OCI-LY1 (cell line): ENCODE data around the gene SPATA12.

Source experiments
- EZH2 ChIP-seq: fragments of 200-600 bp; sonication (generic), shearing (Covaris generic); IDR thresholded peaks from 2 replicates; pipeline ENCODE4 v1.8.0; 2017; ENCODE audit warnings: borderline replicate concordance, mixed run types, mild to moderate bottlenecking, antibody characterized with exemption, low read length, moderate library complexity, mixed read lengths
- TF ChIP-seq, protein P1 (sequence below): fragments of 200-600 bp; sonication (generic), shearing (Covaris generic); IDR thresholded peaks from 2 replicates; pipeline ENCODE4 v1.5.1; 2017; ENCODE audit warnings: mild to moderate bottlenecking, antibody characterized with exemption, low read length, moderate library complexity, mixed read lengths

- TF ChIP-seq, protein P1, sequence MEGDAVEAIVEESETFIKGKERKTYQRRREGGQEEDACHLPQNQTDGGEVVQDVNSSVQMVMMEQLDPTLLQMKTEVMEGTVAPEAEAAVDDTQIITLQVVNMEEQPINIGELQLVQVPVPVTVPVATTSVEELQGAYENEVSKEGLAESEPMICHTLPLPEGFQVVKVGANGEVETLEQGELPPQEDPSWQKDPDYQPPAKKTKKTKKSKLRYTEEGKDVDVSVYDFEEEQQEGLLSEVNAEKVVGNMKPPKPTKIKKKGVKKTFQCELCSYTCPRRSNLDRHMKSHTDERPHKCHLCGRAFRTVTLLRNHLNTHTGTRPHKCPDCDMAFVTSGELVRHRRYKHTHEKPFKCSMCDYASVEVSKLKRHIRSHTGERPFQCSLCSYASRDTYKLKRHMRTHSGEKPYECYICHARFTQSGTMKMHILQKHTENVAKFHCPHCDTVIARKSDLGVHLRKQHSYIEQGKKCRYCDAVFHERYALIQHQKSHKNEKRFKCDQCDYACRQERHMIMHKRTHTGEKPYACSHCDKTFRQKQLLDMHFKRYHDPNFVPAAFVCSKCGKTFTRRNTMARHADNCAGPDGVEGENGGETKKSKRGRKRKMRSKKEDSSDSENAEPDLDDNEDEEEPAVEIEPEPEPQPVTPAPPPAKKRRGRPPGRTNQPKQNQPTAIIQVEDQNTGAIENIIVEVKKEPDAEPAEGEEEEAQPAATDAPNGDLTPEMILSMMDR: no peak
- TF ChIP-seq EZH2: no peak
These were observed 45.1 kb downstream of the SPATA12 start for GRCh38 chr3:57105585-57105984.
